NCI-H460 (cell line): ENCODE data around the gene MST1R. TPM values are rescaled to one million over a fixed set of nuclear protein-coding genes. Genes with fewer than 3 reads are reported as not detected.
"Not testable (repeated sequence)": the region's sequence is repeated elsewhere in the genome, so short reads cannot be mapped to it uniquely, and the experiment has no call there.

Experiments
- DNase-seq: peaks from one replicate; pipeline ENCODE4 v3.0.0-alpha.2; 2016; ENCODE audit warnings: low read depth; ENCODE audit errors: extremely low read depth
- polyA plus RNA-seq: library from polyadenylated mRNA; depleted of rRNA; stranded (reverse); fragments of >200 nt; gene quantifications from 2 replicates; pipeline ENCODE4 v1.2.3, GENCODE V29; 2014; cell fraction: nucleus; rRNA removed
- total RNA-seq: library from RNA; depleted of rRNA; stranded (reverse); fragments of >200 nt; shearing (Covaris generic); gene quantifications from 2 replicates; pipeline ENCODE4 v1.2.3, GENCODE V29; 2014; rRNA removed

The MST1R gene
- 0.69 and 0.82 TPM in 2 replicates for total RNA-seq
- polyA plus RNA-seq, result 4.8 and 8.4 TPM in 2 replicates

DNA sequence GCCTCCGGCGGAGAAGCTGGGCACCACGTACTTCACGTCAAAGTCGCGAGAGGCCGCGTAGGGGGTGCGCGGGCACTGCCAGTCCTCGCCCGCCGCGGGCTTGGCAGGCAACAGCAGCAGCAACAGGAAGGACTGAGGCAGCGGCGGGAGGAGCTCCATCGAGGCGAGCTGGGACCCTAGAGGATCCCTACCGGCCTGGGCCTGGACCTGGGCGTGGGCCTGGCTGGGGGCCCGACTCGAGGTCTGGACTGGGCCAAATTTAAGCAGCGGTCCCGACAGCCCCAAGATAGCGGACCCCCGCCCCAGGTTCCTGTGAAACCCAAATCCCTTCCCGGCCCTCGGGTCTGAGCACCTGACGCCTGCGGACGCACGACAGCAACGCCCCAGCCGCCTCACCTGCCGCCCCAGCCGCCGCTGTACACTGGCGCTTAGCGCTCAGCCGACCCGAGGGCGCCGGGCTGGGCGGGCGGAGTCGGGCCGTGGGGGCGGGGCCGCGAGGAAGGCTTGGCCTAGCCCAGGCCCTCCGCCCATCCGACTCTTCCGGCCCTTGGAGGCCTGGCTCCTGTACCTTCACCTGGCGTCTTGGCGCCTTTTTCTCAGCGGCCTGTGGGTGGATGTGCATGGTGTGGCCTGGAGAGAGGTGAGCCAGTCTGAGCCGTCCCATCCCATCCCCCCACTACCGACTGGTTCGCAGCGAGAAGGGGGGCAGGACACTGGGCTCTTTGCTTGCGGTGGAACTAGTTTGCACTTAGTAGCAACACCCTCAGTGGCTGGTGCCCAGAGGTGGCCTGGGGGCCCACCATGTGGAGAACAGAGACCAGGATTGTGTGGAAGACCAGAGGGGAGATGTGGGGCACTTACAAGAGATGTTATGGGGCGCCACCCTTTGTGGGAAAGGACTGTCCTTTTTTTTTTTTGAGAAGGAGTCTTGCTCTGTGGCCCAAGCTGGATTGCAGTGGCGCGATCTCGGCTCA, at the start of gene MST1R:
Gene MST1R, minus strand, starts transcription at position 423 of the 974 bp plus-strand sequence. Its CDS starts 264 bp downstream, at position 159.
- DNase-seq, result peak; percentile 40

DNA sequence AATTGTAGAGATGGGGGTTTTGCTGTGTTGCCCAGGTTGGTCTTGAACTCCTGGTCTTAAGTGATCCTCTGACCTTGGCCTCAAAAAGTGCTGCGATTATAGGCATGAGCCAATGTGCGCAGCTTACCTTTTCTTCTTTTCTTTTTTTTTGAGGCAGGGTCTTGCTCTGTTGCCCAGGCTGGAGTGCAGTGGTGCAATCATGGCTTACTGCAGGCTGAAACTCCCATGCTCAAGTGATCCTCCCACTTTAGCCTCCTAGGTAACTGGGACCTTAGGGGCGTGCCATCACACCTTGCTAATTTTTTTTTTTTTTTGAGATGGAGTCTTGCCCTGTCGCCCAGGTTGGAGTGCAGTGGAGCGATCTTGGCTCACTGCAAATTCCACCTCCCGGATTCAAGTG, 49.3 kb upstream of the MST1R start:
- DNase-seq, result no peak

DNA sequence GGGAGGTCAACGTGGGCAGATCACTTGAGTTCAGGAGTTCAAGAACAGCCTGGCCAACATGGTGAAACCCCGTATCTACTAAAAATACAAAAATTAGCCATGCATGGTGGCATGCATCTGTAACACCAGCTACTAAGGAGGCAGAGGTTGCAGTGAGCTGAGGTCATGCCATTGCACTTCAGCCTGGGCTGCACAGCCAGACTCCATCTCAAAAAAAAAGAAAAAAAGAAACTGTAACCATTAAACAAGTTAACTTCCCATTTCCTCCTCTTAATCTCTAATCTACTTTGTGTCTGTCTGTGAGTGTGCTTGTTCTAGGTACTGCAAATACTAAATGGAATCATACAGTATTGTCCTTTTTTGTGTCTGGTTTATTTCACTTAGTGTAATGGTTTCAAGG, 39.0 kb upstream of the MST1R start:
- no peak for DNase-seq

DNA sequence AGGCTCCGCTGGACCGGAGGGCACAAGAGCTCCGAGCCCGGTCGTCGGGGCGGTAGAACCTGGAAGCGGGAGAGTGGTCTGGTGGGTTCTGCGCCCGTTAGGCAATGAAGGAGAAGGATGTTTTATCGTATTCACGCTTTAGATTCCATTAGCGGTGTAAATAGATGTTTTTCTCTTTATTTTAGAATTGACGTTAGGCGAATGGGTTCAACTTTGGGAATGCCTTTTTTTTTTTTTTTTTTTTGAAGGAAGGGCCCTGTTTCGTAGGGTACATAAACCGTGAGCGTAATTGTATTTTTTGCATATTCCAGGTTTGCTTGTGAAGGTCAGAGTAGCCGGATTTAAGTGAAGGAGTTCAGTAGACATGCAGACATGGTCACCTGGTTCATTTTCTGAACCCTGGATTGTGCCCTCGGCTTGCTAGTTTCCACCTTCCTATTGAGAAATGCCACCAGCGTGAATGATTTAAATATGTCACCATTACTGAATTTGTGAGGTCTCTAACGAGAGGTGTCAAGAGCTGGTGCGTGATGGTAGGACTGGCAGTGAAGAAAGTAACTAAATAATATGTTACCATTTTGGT, 37.1 kb upstream of the MST1R start:
- DNase-seq, result no peak

DNA sequence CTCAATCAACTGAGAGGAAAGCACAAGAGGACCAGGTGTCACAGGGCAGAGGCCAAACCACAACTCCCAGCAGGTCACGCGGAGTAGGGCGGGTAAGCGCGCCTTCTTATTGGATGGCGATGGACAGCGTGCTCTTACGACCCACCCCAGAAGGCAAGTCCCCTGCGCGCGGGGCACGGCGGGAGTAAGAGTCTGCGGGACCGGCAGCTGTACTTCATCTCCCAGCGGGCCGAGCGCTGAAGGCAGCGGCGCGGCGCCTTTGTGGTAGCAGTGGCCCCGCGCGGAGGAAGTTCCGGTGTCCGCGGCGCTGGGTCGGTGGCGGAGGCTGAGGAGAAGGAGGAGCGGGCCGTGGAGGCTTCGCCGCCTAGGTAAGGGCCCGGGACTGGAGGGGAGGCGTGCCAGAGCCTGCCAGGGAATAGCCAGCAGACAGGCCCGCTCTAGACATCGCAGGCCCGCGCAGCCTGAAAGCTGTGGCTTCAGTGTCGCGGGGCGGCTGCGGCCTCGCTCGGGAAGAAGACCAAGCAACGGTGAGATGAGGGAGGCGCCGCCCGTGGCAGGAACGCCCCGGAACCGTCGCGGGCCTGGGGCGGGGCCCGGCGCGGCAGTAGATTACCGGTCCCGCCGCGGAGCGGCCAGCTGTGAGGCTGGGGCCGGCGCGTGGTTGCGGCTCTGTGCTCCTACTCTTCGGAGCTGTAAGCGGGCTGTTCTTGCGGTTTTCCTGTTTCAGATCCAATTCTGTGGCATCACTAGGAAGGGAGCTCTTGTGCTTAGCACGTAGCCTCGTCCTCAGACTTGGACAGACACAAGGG, 36.4 kb upstream of the MST1R start, which contains the start of gene RBM6:
Gene RBM6, plus strand, starts transcription at position 293 of the 809 bp plus-strand sequence. CDS start 22,492 bp downstream, outside the sequence.
- peak; percentile 91 for DNase-seq

DNA sequence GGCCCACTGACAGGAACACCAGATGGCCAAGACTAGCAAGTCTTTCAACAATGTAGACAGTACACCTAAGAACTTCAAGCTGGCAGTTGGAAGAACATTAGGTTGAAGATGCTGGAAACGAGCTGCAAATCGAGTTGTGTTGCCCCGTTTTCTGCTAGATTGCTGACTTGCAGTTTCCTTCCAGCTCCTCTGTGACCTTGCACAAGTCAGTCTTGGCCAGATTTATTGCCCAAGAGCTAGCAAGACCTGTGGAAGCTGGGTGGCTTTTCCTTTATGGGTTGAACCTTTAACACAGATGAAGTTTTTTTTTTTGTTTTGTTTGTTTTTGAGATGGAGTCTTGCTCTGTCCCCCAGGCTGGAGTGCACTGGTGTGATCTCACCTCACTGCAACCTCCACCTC, 33.4 kb upstream of the MST1R start:
- DNase-seq, result no peak

DNA sequence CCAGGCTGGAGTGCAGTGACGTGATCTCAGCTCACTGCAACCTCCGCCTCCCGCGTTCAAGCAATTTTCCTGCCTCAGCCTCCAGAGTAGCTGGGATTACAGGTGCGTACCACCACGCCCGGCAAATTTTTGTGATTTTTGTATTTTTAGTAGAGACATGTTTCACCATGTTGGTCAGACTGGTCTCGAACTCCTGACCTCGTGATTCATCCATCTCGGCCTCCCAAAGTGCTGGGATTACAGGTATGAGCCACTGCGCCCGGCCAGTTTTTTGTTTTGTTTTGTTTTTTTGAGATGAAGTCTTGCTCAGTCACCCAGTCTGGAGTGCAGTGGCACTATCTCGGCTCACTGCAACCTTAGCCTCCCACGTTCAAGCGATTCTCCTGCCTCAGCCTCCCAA, 28.6 kb upstream of the MST1R start:
- not testable (repeated sequence) for DNase-seq

DNA sequence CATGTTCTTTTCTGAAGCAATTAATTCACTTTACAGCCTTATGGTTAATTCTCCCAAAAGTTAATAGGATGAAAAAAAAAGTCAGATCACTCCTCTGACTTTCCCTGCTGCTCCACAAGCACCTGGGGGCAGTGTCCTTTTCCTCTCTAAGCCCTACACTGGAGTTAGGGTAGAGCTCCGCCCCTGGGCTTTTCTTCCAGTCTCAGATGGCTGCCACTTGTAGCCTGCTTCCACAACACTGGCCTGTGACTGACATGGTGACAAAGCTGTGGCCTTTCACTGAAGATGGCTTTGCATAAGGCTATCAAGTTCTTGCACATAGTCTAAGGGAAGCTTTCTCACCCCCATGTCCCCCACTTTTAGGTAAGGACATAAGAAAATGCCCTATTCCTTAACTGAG, 27.2 kb upstream of the MST1R start:
- peak; percentile 19 for DNase-seq

DNA sequence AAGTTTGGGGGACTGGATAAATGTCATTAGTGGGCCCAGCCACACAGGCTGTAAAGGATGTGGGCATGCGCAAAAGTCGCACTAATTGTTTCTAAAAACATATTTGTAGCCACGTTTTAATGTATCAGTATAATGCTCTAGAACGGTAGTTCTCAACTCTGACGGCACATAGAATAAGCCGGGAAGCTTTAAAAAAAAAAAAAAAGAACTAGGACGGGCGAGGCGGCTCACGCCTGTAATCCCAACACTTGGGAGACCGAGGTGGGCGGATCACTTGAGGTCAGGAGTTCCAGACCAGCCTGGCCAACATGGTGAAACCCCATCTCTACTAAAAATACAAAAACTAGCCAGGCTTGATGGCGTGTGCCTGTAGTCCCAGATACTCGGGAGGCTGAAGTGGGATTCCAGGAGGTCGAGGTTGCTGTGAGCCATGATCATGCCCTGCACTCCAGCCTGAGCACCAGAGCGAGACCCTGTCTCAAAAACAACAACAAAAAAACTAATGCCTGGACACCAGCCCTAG, 26.6 kb upstream of the MST1R start:
- DNase-seq, result no peak

DNA sequence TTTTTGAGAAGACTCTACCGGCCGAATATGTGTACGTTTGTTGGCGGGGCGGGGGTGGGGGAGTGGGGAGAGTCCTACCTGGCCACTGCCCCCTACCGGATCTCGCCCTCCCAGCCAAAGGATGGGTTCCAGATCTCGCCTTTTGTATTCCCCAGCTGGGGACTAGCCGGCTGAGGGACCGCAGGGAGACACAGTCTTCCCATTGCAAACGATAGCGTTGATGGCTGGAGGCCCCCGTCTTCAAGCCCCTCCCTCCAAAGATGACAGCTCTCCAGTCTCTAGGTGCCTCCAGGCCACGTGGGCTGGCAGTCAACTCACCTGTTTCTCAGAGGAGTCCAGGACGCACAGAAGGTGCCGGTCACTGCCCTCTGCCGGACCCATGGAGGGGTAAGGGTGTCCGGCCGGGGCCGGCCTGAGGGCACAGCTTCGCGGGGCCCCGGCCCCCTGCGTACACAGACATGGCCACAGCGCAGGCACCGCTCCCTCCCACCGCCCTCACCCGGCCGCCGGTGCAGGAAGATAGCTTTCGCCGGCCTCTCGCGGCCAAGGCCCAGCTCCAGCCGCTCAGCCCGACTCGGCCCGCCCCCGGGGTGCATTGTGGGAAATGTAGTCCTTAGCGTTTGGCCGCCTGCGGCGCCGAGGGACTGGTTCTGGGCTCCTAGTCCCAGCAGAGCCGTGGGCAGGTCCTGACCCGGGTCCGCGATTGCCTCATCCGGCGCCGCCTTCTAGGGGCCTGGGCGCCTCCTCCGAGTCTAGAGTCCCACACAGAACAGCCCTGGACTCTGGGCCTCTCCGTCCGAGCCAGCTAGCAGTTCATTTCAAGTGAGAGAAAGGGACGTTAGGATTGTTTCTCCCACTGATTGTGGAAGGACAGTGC, 25.9 kb upstream of the MST1R start, which contains the start of gene MON1A:
Gene MON1A, minus strand, starts transcription at position 521 of the 877 bp plus-strand sequence. CDS start 16,465 bp downstream, outside the sequence.
- DNase-seq, result peak; percentile 83

DNA sequence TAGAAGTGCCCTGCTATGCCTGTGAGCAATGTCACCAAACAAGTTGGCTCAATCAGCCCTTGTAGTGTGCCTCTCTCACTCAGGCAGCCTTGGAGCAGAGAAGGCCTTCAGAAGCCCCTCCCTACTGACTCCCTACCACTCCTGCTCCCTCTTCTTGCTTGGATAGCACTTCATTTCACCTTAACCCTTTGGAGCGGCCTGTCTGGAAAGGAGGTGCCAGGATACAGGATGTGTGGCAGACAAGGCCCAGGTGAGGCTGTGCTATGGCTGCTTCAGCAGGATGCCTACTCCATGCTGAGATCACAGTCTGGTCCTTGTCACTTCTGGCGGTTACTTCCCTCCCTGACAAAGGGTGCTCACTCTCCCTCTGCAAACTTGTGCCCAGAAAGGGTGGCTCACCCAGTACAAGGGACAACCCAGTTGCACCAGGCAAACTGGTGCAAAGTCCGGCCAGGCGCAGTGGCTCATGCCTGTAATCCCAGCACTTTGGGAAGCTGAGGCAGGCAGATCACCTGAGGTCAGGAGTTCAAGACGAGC, 24.9 kb upstream of the MST1R start:
- no peak for DNase-seq

DNA sequence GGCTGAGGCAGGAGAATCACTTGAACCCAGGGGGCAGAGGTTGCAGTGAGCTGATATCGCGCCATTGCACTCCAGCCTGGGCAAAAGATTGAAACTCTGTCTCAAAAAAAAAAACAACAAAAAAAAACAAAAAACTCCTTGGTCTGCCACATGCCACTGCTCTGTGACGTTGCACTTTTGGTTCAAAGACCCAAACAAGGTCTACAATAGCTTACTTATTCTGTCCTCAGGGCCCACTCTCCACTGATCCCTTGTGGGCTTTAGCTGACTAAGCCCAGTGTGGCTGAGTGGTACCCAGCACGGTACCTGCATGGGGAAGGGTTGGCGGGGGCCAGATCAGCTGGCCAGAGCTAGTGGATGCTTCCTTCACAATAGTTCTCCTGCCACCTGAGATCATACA, 24.1 kb upstream of the MST1R start:
- no peak for DNase-seq

DNA sequence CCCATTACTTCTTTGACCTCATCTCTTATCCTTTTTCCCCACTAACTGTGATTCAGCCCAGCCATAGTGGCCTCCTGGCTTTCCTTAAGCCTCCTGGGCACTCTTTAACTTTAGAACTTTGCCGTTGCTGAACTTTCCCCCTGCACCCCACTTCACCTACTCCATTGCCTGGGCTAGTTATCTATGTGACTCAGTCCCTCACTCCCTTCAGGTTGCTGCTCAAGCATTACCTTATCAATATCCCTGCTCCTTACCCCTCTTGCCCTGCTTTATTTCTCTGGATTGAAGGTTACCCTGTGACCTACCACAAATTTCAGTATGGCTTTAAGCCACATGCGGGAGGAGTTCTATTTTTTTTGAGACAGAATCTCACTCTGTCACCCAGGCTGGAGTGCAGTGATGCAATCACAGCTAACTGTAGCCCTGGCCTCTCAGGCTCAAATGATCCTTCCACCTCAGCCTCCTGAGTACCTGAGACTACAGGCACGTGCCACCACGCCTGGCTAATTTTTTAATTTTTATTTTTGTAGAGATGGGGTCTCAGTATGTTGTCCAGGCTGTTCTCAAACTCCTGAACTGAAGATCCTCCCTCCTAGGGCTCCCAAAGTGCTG, 22.6 kb upstream of the MST1R start:
- no peak for DNase-seq

DNA sequence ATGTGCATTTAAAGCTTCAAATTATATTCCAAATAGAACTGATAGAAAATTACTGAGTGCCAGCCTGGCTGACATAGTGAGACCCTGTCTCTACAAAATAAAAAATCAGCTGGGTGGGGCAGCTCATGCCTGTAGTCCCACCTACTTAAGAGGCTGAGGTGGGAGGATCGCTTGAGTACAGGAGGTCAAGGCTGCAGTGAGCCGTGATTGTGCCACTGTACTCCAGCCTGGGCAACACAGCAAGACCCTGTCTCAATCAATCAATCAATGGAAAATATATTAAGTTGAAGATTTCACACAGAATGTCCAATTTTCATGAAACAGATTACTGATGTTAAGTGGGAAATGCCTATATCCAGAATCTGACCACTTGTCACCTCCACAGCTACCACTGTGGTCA, 21.8 kb upstream of the MST1R start:
- DNase-seq, result no peak

DNA sequence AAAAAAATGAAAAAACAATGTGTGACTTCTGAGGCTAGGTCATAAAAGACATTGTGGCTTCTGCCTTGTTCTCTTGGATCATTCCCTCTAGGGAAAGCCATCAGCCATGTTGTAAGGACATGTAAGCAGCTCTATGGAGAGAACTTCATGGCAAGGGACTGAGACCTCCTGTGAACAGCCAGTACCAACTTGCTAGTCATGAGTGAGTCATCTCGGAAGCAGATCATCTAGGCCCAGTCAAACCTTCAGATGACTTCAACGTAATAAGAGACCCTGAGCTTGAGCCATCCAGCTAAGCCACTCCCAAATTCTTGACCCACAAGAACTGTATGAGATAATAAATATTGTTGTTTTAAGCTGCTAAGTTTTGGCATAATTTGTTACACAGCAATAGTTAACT, 21.0 kb upstream of the MST1R start:
- no peak for DNase-seq

DNA sequence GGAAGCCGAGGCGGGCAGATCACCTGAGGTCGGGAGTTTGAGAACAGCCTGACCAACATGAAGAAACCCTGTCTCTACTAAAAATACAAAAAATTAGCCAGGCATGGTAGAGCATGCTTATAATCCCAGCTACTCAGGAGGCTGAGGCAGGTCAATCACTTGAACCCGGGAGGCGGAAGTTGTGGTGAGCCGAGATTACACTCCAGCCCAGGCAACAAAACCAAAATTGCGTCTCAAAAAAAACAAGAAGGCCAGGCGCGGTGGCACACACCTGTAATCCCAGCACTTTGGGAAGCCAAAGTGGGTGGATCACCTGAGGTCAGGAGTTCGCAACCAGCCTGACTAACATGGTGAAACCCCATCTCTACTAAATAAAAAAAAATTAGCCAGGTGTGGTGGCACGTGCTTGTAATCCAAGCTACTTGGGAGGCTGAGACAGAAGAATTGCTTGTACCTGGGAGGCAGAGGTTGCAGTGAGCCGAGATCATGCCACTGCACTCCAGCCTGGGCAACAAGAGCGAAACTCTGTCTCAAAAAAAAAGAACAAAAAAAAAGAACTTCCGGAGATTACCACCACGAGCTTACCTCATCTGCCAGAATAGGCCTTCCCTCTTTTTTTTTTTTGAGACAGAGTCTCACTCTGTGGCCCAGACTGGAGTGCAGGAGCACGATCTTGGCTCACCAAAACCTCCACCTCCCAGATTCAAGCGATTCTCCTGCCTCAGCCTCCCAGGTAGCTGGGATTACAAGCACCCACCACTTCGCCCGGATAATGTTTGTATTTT, 14.3 kb upstream of the MST1R start:
- not testable (repeated sequence) for DNase-seq

DNA sequence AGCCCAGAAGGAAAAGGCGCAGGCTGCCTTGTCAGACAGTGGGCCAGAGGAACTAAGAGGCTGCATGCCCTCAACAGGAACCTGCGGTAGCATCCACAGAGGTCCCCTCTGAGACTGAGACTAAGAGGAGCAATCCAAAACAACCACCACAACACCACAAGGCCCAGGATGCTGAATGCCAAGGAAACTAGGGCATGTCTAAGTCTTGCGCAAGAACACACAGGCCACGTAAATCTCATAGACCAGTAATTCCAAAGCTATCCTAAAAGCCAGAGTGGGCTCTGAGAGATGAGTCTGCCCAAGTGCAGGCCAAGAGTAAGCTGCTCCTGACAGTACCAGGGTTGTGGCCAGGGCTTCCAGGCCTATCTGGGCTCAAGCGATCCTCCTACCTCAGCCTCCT, 13.0 kb upstream of the MST1R start:
- DNase-seq, result no peak

DNA sequence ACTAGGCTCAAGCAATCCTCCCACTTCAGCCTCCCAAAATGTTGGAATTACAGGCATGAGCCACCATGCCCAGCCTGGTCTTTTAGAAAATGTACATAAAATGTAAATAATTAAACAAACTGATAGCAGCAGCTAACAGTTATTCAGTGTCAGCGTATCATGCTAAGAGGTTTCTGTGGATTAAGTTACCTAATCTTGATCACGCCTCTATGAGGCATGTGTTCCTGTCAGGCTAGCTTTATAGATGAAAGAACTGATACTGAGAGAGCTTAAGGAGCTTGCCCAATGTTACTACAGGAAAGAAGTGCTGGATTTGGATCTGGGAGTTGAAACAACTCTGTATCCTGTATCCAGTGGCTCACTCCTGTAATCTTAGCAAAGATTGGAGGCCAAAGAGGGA, 11.2 kb upstream of the MST1R start:
- no peak for DNase-seq
